GM13976 (cell line): ENCODE results near the gene GFOD2.

ENCODE experiments used
- DNase-seq: peaks from one replicate; pipeline ENCODE4 v3.0.0; 2012; ENCODE audit warnings: low spot score
- CTCF ChIP-seq: IDR thresholded peaks from 2 replicates; pipeline ENCODE4 v1.5.1; 2012; ENCODE audit warnings: borderline replicate concordance, mild to moderate bottlenecking; ENCODE audit not compliant: insufficient read depth; ENCODE audit errors: extremely low read depth, missing control alignments, control extremely low read depth
- in situ Hi-C: fragments of 300-500 bp; cut with MboI; formaldehyde crosslinking; loops from one replicate; pipeline ENCODE4 v1.12.0; 2022; ENCODE audit warnings: low sequenced_read_pairs, mixed read lengths, inconsistent platforms; ENCODE audit not compliant: unreplicated experiment

The GFOD2 gene

GRCh38 chr16:67664871-67665270 lies 54.2 kb downstream of the GFOD2 start:
- TF ChIP-seq CTCF = no peak
- DNase-seq = no peak
- in situ Hi-C loops = no loop called here

GRCh38 chr16:67664258-67664657 lies 54.9 kb downstream of the GFOD2 start:
- in situ Hi-C loops = no loop called here

GRCh38 chr16:67663877-67664222 lies 55.3 kb downstream of the GFOD2 start:
- no peak for TF ChIP-seq CTCF
- in situ Hi-C loops = no loop called here
- DNase-seq = no peak

More at GRCh38 chr16:67664258-67664657, 54.9 kb downstream of the GFOD2 start:
- no peak for TF ChIP-seq CTCF
- no peak for DNase-seq

GRCh38 chr16:67663151-67663876 lies 55.8 kb downstream of the GFOD2 start:
- no peak for TF ChIP-seq CTCF
- no peak for DNase-seq
- in situ Hi-C loops = no loop called here

- TF ChIP-seq CTCF = no peak
- DNase-seq = no peak
- in situ Hi-C loops = no loop called here
Measured at GRCh38 chr16:67662653-67663010, 56.5 kb downstream of the GFOD2 start.

GRCh38 chr16:67661886-67662652 lies 57.0 kb downstream of the GFOD2 start:
- TF ChIP-seq CTCF = no peak
- in situ Hi-C loops = no loop called here
- DNase-seq = no peak
